K562 (cell line): Measurements from ENCODE around the gene RIOX2. TPM values are rescaled to one million over a fixed set of nuclear protein-coding genes. Genes with fewer than 3 reads are reported as not detected.

Experiments
- E2F6 ChIP-seq, 2 experiments: IDR thresholded peaks; 2 replicates each; pipeline ENCODE4 v1.6.1; 2011; ENCODE audit warnings: borderline replicate concordance in 1 of 2, control low read depth in 1 of 2, low read depth in 1 of 2, low read length in 1 of 2, mild to moderate bottlenecking in 1 of 2, mixed read lengths in 1 of 2, moderate library complexity in 1 of 2; ENCODE audit not compliant: insufficient read depth in 1 of 2, insufficient read length in 1 of 2, poor library complexity in 1 of 2, severe bottlenecking in 1 of 2; ENCODE audit errors: extremely low read depth in 1 of 2
- REST ChIP-seq, 2 experiments: fragments of 450-650 bp; formaldehyde crosslinking in 1 of 2; IDR thresholded peaks; 2 replicates each; pipeline versions ENCODE4 v1.4.0 to v1.6.1; 2014 to 2020; ENCODE audit warnings: mild to moderate bottlenecking in 2 of 2, borderline replicate concordance in 1 of 2, low read depth in 1 of 2
- TARDBP ChIP-seq: fragments of 450-650 bp; IDR thresholded peaks from 2 replicates; pipeline ENCODE4 v1.6.1; 2016
- polyA plus RNA-seq, 8 experiments: library from polyadenylated mRNA; depleted of rRNA in 4 of 8; stranded (reverse) in 5 of 8; unstranded in 3 of 8; fragments of >200 nt; fragmentation: Nextera tagmentation in 2 of 8; fragmentation: Illumina TruSeq in 1 of 8; extraction: Ambion mirVana in 2 of 8; extraction: Trizol in 1 of 8; gene quantifications; 2 replicates each; pipeline versions ENCODE4 v1.2.1 to v1.2.3, GENCODE V29; 2011 to 2014; ENCODE audit warnings: inconsistent platforms in 1 of 8, missing spikeins in 1 of 8
- total RNA-seq, 7 experiments: library from RNA; depleted of rRNA in 6 of 7; stranded (reverse); fragments of >200 nt in 6 of 7; fragmentation: Illumina TruSeq in 2 of 7; extraction: Trizol in 2 of 7; gene quantifications; 2 replicates each; pipeline versions ENCODE4 v1.2.1 to v1.2.3, GENCODE V29; 2011 to 2021; ENCODE audit warnings: low replicate concordance in 1 of 7

RIOX2 gene
- total and polyA plus RNA-seq, 9 of the 15 experiments (the other 6 are each of a cell fraction or from before 2014, with no cell fraction given), result 22.2 to 56.0 (median 32.6) TPM

- TF ChIP-seq REST (IDR thresholded peaks at IDR 0.05; ENCODE audit: borderline replicate concordance), result 0 out of 2 replicates have a peak, but pooled peaks have one; percentile 11
- TF ChIP-seq REST (CRISPR knock-in tag; IDR thresholded peaks at IDR 0.05; ENCODE audit: low read depth), result no peak
- TF ChIP-seq E2F6 (IDR thresholded peaks at IDR 0.05; ENCODE audit: borderline replicate concordance in 1 of 2, extremely low read depth in 1 of 2, insufficient read depth in 1 of 2, insufficient read length in 1 of 2, low read depth in 1 of 2, low read length in 1 of 2, poor library complexity in 1 of 2, severe bottlenecking in 1 of 2), result peak in 1 of 2 experiments; percentile 76
- no peak for TF ChIP-seq TARDBP
Measured at GRCh38 chr3:97979610-97980009, 7.4 kb upstream of the RIOX2 start (continued).
